Neuronal stem cell (in vitro differentiated cells): ENCODE data around the gene SMIM41.
A peak's percentile ranks its signal among the peaks of the same experiment; 100 is the strongest.

ENCODE experiments used
- DNase-seq: peaks from one replicate; pipeline ENCODE4 v3.0.0-alpha.2; 2013; ENCODE audit warnings: low spot score
- H2AFZ ChIP-seq: one replicate; pipeline ENCODE4 v1.6.1; 2013; ENCODE audit warnings: mild to moderate bottlenecking, low read length, inconsistent platforms
- H2AK5ac ChIP-seq: 2 replicates; pipeline ENCODE4 v1.6.1; 2013; ENCODE audit warnings: low read depth, mild to moderate bottlenecking, inconsistent platforms, low read length, moderate library complexity, mixed read lengths
- H2BK120ac ChIP-seq: 2 replicates; pipeline ENCODE4 v1.6.1; 2013; ENCODE audit warnings: low read depth, mild to moderate bottlenecking, inconsistent platforms, low read length, moderate library complexity, mixed read lengths
- H2BK12ac ChIP-seq: one replicate; pipeline ENCODE4 v1.6.1; 2013; ENCODE audit warnings: low read length, inconsistent platforms
- H2BK15ac ChIP-seq: 2 replicates; pipeline ENCODE4 v1.6.1; 2013; ENCODE audit warnings: mild to moderate bottlenecking, low read length, inconsistent platforms, mixed read lengths
- H2BK5ac ChIP-seq: one replicate; pipeline ENCODE4 v1.6.1; 2013; ENCODE audit warnings: inconsistent platforms, mild to moderate bottlenecking, low read length, moderate library complexity
- H3K14ac ChIP-seq: one replicate; pipeline ENCODE4 v1.6.1; 2013; ENCODE audit warnings: low read length, inconsistent platforms
- H3K18ac ChIP-seq: 2 replicates; pipeline ENCODE4 v1.6.1; 2013; ENCODE audit warnings: low read length, inconsistent platforms
- H3K23ac ChIP-seq: 2 replicates; pipeline ENCODE4 v1.6.1; 2013; ENCODE audit warnings: low read depth, mild to moderate bottlenecking, mixed read lengths, low read length, inconsistent platforms; ENCODE audit not compliant: poor library complexity
- H3K27ac ChIP-seq: replicated peaks from 3 replicates; pipeline ENCODE4 v1.5.1; 2013; ENCODE audit warnings: low read length, inconsistent platforms
- H3K27me3 ChIP-seq, 3 experiments: 2 replicates each; pipeline ENCODE4 v1.6.1; 2013; ENCODE audit warnings: low read length in 3 of 3, mild to moderate bottlenecking in 2 of 3, inconsistent platforms in 1 of 3, low read depth in 1 of 3, mixed read lengths in 1 of 3, moderate library complexity in 1 of 3; ENCODE audit not compliant: control insufficient read depth in 3 of 3, insufficient read depth in 3 of 3
- H3K36me3 ChIP-seq, 2 donors: replicated peaks in 1 of 2; 2 replicates each; pipeline ENCODE4 v1.6.1; 2013; ENCODE audit warnings: low read length in 2 of 2; ENCODE audit not compliant: control insufficient read depth in 2 of 2, insufficient read depth in 2 of 2
- H3K4ac ChIP-seq: 2 replicates; pipeline ENCODE4 v1.6.1; 2013; ENCODE audit warnings: inconsistent platforms, mild to moderate bottlenecking, low read length, moderate library complexity
- H3K4me1 ChIP-seq, 2 donors: 1 replicate in 1 of 2; 2 replicates in 1 of 2; pipeline ENCODE4 v1.6.1; 2013; ENCODE audit warnings: low read length in 2 of 2, low read depth in 1 of 2; ENCODE audit not compliant: control insufficient read depth in 2 of 2, insufficient read depth in 1 of 2
- H3K4me2 ChIP-seq: one replicate; pipeline ENCODE4 v1.6.1; 2013; ENCODE audit warnings: mild to moderate bottlenecking, low read length, inconsistent platforms; ENCODE audit not compliant: insufficient read depth, poor library complexity, severe bottlenecking
- H3K4me3 ChIP-seq, 2 donors: 2 replicates each; pipeline ENCODE4 v1.5.1; 2013; ENCODE audit warnings: low read length in 2 of 2, mild to moderate bottlenecking in 2 of 2, inconsistent platforms in 1 of 2, moderate library complexity in 1 of 2
- H3K79me1 ChIP-seq: one replicate; pipeline ENCODE4 v1.6.1; 2013; ENCODE audit warnings: low read depth, mild to moderate bottlenecking, inconsistent platforms, low read length, moderate library complexity
- H3K9ac ChIP-seq: one replicate; pipeline ENCODE4 v1.6.1; 2013; ENCODE audit warnings: mild to moderate bottlenecking, low read depth, low read length, inconsistent platforms; ENCODE audit not compliant: poor library complexity
- H3K9me3 ChIP-seq, 2 donors: replicated peaks in 1 of 2; 2 replicates each; pipeline versions ENCODE3 to v1.6.1; 2013; ENCODE audit warnings: low read length in 2 of 2, mild to moderate bottlenecking in 2 of 2, inconsistent platforms in 1 of 2, low read depth in 1 of 2, mixed read lengths in 1 of 2, moderate library complexity in 1 of 2; ENCODE audit not compliant: control insufficient read depth in 2 of 2, insufficient read depth in 1 of 2
- H4K8ac ChIP-seq: one replicate; pipeline ENCODE4 v1.6.1; 2013; ENCODE audit warnings: low read depth, mild to moderate bottlenecking, inconsistent platforms, low read length, moderate library complexity
- H4K91ac ChIP-seq: one replicate; pipeline ENCODE4 v1.6.1; 2013; ENCODE audit warnings: low read length, low read depth, mild to moderate bottlenecking, inconsistent platforms; ENCODE audit not compliant: poor library complexity
- WGBS, 2 donors: extraction: QIAGEN DNeasy Blood & Tissue Kit; methylation state at CpG; one replicate each; pipeline ENCODE4 v1.1.7; 2013; ENCODE audit warnings: missing lambda C conversion rate in 2 of 2, mixed read lengths in 1 of 2; ENCODE audit not compliant: insufficient read length in 2 of 2, insufficient replicate concordance in 1 of 2; ENCODE audit errors: extremely low coverage in 2 of 2; 5-methylcytosine and 5-hydroxymethylcytosine counted together

SMIM41 gene

GRCh38 chr12:52042706-52043385 is 36.7 kb upstream of the SMIM41 start:
- no peaks in the 10 kb centered on the region for H3K9me3 ChIP-seq
- H2AK5ac ChIP-seq = no peak overlapping the region
- H3K4ac ChIP-seq = no peak overlapping the region
- H3K79me1 ChIP-seq = peaks cover 8% of the 10 kb centered on the region
- no peak overlapping the region for H3K27ac ChIP-seq
- H2BK120ac ChIP-seq = no peak overlapping the region
- H3K36me3 ChIP-seq = peaks cover 6 to 30% of the 10 kb centered on the region in 2 donors
- H3K18ac ChIP-seq = no peak overlapping the region
- H3K27me3 ChIP-seq = no peaks in the 10 kb centered on the region
- no peak overlapping the region for H3K14ac ChIP-seq
- H3K4me2 ChIP-seq = no peak overlapping the region
- H4K8ac ChIP-seq = no peak overlapping the region
- H3K4me1 ChIP-seq = peaks cover 6 to 8% of the 10 kb centered on the region in 2 donors
- H3K4me3 ChIP-seq = no peak overlapping the region
- H3K23ac ChIP-seq = no peak overlapping the region
- no peak for DNase-seq
- H2BK5ac ChIP-seq = no peak overlapping the region
- no peak overlapping the region for H2BK15ac ChIP-seq
- no CpG with 5 or more reads among the region's 8 CpGs for WGBS, 2 donors
- no peak overlapping the region for H2BK12ac ChIP-seq
- H4K91ac ChIP-seq = no peak overlapping the region
- no peak overlapping the region for H2AFZ ChIP-seq
- H3K9ac ChIP-seq = peak overlapping the region; percentile 50

- H3K9ac ChIP-seq = no peak overlapping the region
- no peak overlapping the region for H4K91ac ChIP-seq
- no peaks in the 10 kb centered on the region for H3K9me3 ChIP-seq
- peaks cover 6 to 30% of the 10 kb centered on the region in 2 donors for H3K36me3 ChIP-seq
- H3K4ac ChIP-seq = no peak overlapping the region
- H2BK12ac ChIP-seq = no peak overlapping the region
- H3K79me1 ChIP-seq = peaks cover 8% of the 10 kb centered on the region
- no peak overlapping the region for H3K14ac ChIP-seq
- no peaks in the 10 kb centered on the region for H3K27me3 ChIP-seq
- H2AK5ac ChIP-seq = no peak overlapping the region
- no peak overlapping the region for H3K4me2 ChIP-seq
- no peak overlapping the region for H2BK120ac ChIP-seq
- peaks cover 2 to 4% of the 10 kb centered on the region in 2 donors for H3K4me1 ChIP-seq
- no peak overlapping the region for H4K8ac ChIP-seq
- H3K23ac ChIP-seq = no peak overlapping the region
- H3K18ac ChIP-seq = no peak overlapping the region
- H3K27ac ChIP-seq = no peak overlapping the region
- no peak overlapping the region for H2BK5ac ChIP-seq
- no CpG with 5 or more reads among the region's 21 CpGs for WGBS, 2 donors
- H3K4me3 ChIP-seq = no peak overlapping the region
- no peak for DNase-seq
- no peak overlapping the region for H2BK15ac ChIP-seq
- no peak overlapping the region for H2AFZ ChIP-seq
Measured at GRCh38 chr12:52043386-52044212, 35.9 kb upstream of the SMIM41 start.

- Histone ChIP-seq H2BK15ac (no peak overlapping the region), H3K18ac (no peak overlapping the region), H2BK5ac (no peak overlapping the region), H3K4me3 (no peak overlapping the region), H3K23ac (no peak overlapping the region), H2AFZ (no peak overlapping the region), H2AK5ac (no peak overlapping the region), H3K9me3 (no peaks in the 10 kb centered on the region), H3K14ac (no peak overlapping the region), H2BK12ac (no peak overlapping the region), H3K27me3 (peaks cover 0 to 7% (median 0%) of the 10 kb centered on the region in 3 experiments), H3K9ac (no peak overlapping the region), H4K8ac (no peak overlapping the region), H4K91ac (no peak overlapping the region), H3K4ac (no peak overlapping the region), H3K36me3 (peaks cover 6 to 30% of the 10 kb centered on the region in 2 donors), H3K4me2 (no peak overlapping the region), H2BK120ac (no peak overlapping the region), H3K79me1 (peaks cover 7% of the 10 kb centered on the region), H3K4me1 (peaks cover 0 to 2% of the 10 kb centered on the region in 2 donors), H3K27ac (no peak overlapping the region)
- no peak for DNase-seq
- WGBS, 2 donors = no CpG with 5 or more reads among the region's 18 CpGs
Measured at GRCh38 chr12:52044292-52044983, 35.1 kb upstream of the SMIM41 start.

- Histone ChIP-seq H3K79me1 (no peaks in the 10 kb centered on the region), H3K27ac (no peak overlapping the region), H3K14ac (no peak overlapping the region), H3K4ac (no peak overlapping the region), H3K18ac (no peak overlapping the region), H4K8ac (no peak overlapping the region), H2AK5ac (no peak overlapping the region), H3K4me1 (peaks cover 0 to 10% of the 10 kb centered on the region in 2 donors), H4K91ac (no peak overlapping the region), H3K36me3 (peaks cover 6 to 30% of the 10 kb centered on the region in 2 donors), H2BK5ac (no peak overlapping the region), H2BK15ac (no peak overlapping the region), H2AFZ (no peak overlapping the region), H3K23ac (no peak overlapping the region), H3K27me3 (peaks cover 0 to 15% (median 0%) of the 10 kb centered on the region in 3 experiments), H3K4me2 (no peak overlapping the region), H2BK120ac (no peak overlapping the region), H3K4me3 (no peak overlapping the region), H3K9me3 (no peaks in the 10 kb centered on the region), H2BK12ac (no peak overlapping the region), H3K9ac (no peak overlapping the region)
- DNase-seq = no peak
- WGBS, 2 donors = no CpG with 5 or more reads among the region's 4 CpGs
Measured at GRCh38 chr12:52045794-52046199, 33.7 kb upstream of the SMIM41 start.
